ENCODE results near the gene AKAP6. TPM values are rescaled to one million over a fixed set of nuclear protein-coding genes. Genes with fewer than 3 reads are reported as not detected.

AKAP6 gene
- total and polyA plus RNA-seq, 10 of the 15 experiments (the other 5 are each of a cell fraction or from before 2014, with no cell fraction given): 0.35 to 5.9 (median 2.2) TPM

- no peak for TF ChIP-seq CUX1 (IDR thresholded peaks at IDR 0.05; ENCODE audit: insufficient replicate concordance, low read depth, low read length)
- no peak for TF ChIP-seq TCF7 (IDR thresholded peaks at IDR 0.05; ENCODE audit: borderline replicate concordance)
- no peak for TF ChIP-seq ZNF217 (IDR thresholded peaks at IDR 0.05)
Observed at GRCh38 chr14:32697114-32697513, 368.0 kb downstream of the AKAP6 start (continued).

- Histone ChIP-seq H3K4me1 (ENCODE audit: control insufficient read depth, insufficient read depth, low read length) (no peaks in the 10 kb centered on the region), H3K36me3 (ENCODE audit: control insufficient read depth in 2 of 2, insufficient read depth in 2 of 2, low read length in 1 of 2) (no peaks in the 10 kb centered on the region), H3K9ac (ENCODE audit: control insufficient read depth, insufficient read depth, low read length) (no peak overlapping the region), H3K4me3 (no peak overlapping the region), H3K4me2 (ENCODE audit: control insufficient read depth, insufficient read depth) (no peak overlapping the region), H3K79me2 (ENCODE audit: control insufficient read depth, insufficient read depth, low read length) (no peaks in the 10 kb centered on the region), H4K20me1 (ENCODE audit: control insufficient read depth, insufficient read depth) (no peaks in the 10 kb centered on the region), H3K27ac (ENCODE audit: control insufficient read depth, insufficient read depth) (no peak overlapping the region), H3K27me3 (replicated peaks in 1 of 2; ENCODE audit: control insufficient read depth in 2 of 2, insufficient read depth in 2 of 2, low read length in 1 of 2) (no peaks in the 10 kb centered on the region), H3K9me3 (replicated peaks; ENCODE audit: control insufficient read depth, insufficient read depth, low read length) (no peaks in the 10 kb centered on the region), H2AFZ (ENCODE audit: control insufficient read depth, low read depth, low read length) (no peak overlapping the region)
- in situ Hi-C loops (cut with MboI) (no loop called here), intact Hi-C loops (cut with micrococcal nuclease; ENCODE audit: unreplicated experiment) (no loop called here)
- no TSS peak for BruUV-seq (replicated peaks)
- POLR2A ChIA-PET: no interaction called here
- no peak for FAIRE-seq
- 81% methylated on average over 1 of the region's 1 CpG for WGBS (ENCODE audit: insufficient coverage, insufficient replicate concordance, low lambda C conversion rate, missing lambda C conversion rate)
- SMC1A ChIA-PET (ENCODE audit: uncharacterized antibody, unreplicated experiment): no interaction called here
- no peak for DNase-seq (ENCODE audit: low read depth, low spot score)
- RAD21 ChIA-PET (ENCODE audit: unreplicated experiment): no interaction called here
- CTCF ChIA-PET: interaction anchor here (0.6 kb wide), 1 partner anchor 1801 kb away, joined by 3 read pairs; no protein-coding TSS in a partner anchor
- ATAC-seq: no peak
- TF ChIP-seq MYB (IDR thresholded peaks at IDR 0.05; ENCODE audit: borderline replicate concordance, low read depth, low read length) (no peak), RAD51 (IDR thresholded peaks at IDR 0.05) (no peak), ZNF274 (IDR thresholded peaks at IDR 0.05; ENCODE audit: insufficient read depth, insufficient read length) (no peak), STAT1 (conservative IDR thresholded peaks at IDR 0.05) (no peak), DPF2 (IDR thresholded peaks at IDR 0.05) (no peak), HCFC1 (IDR thresholded peaks at IDR 0.05; ENCODE audit: low read length) (no peak), CREM (IDR thresholded peaks at IDR 0.05; ENCODE audit: low read depth) (no peak), CHD2 (IDR thresholded peaks at IDR 0.05; ENCODE audit: borderline replicate concordance, low read depth, low read length) (no peak), NFXL1 (IDR thresholded peaks at IDR 0.05; ENCODE audit: borderline replicate concordance) (no peak), ASH2L (IDR thresholded peaks at IDR 0.05; ENCODE audit: borderline replicate concordance, low read depth) (no peak), RAD21 (IDR thresholded peaks at IDR 0.05; ENCODE audit: insufficient read depth, low read depth, low read length) (no peak), POU2F2 (IDR thresholded peaks at IDR 0.05; ENCODE audit: borderline replicate concordance, low read depth, low read length) (no peak)
- TF ChIP-seq, protein P1, sequence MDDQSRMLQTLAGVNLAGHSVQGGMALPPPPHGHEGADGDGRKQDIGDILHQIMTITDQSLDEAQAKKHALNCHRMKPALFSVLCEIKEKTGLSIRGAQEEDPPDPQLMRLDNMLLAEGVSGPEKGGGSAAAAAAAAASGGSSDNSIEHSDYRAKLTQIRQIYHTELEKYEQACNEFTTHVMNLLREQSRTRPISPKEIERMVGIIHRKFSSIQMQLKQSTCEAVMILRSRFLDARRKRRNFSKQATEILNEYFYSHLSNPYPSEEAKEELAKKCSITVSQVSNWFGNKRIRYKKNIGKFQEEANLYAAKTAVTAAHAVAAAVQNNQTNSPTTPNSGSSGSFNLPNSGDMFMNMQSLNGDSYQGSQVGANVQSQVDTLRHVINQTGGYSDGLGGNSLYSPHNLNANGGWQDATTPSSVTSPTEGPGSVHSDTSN (IDR thresholded peaks at IDR 0.05; ENCODE audit: insufficient replicate concordance, low read depth, low read length): no peak
Observed at GRCh38 chr14:32697704-32698103, 368.6 kb downstream of the AKAP6 start.
